HEK293 (cell line): ENCODE measurements around the gene SNTG2.

ENCODE experiments used
- CTCF ChIA-PET: fragments of 350-600 bp; formaldehyde crosslinking; extraction: SDS; loops from one replicate; lab custom pipeline; 2021; ENCODE audit warnings: antibody characterized with exemption; lab: Yijun Ruan, JAX
- POLR2A ChIA-PET: fragments of 300-600 bp; formaldehyde crosslinking; extraction: SDS; loops from one replicate; lab custom pipeline; 2020; ENCODE audit warnings: antibody characterized with exemption, inconsistent platforms; lab: Yijun Ruan, JAX
- H3K27ac ChIP-seq: fragments of 200-500 bp; sonication (Bioruptor generic); 2 replicates; pipeline ENCODE4 v1.5.1; 2014; ENCODE audit warnings: low read depth, low read length, control low read depth, inconsistent platforms; ENCODE audit errors: extremely low read depth
- H3K36me3 ChIP-seq, 2 experiments: fragments of 200-500 bp in 1 of 2; sonication (Bioruptor generic) in 1 of 2; 1 replicate in 1 of 2; 2 replicates in 1 of 2; pipeline ENCODE4 v1.5.1; 2014 to 2017; ENCODE audit warnings: inconsistent platforms in 2 of 2, low read length in 2 of 2; ENCODE audit not compliant: control insufficient read depth in 2 of 2, insufficient read depth in 1 of 2
- H3K4me1 ChIP-seq: fragments of 200-500 bp; sonication (Bioruptor generic); 2 replicates; pipeline ENCODE4 v1.5.1; 2014; ENCODE audit warnings: mild to moderate bottlenecking, low read length, inconsistent platforms; ENCODE audit not compliant: control insufficient read depth, insufficient read depth
- H3K4me3 ChIP-seq: 2 replicates; pipeline ENCODE4 v1.5.1; 2011; ENCODE audit warnings: low read depth, mild to moderate bottlenecking, control low read depth, low read length, moderate library complexity
- H3K9me3 ChIP-seq: fragments of 200-500 bp; sonication (Bioruptor generic); 2 replicates; pipeline ENCODE4 v1.5.1; 2014; ENCODE audit warnings: low read depth, low read length, inconsistent platforms; ENCODE audit not compliant: control insufficient read depth, insufficient read depth
- ELK4 ChIP-seq: IDR thresholded peaks from 2 replicates; pipeline ENCODE4 v1.6.1; 2011; ENCODE audit warnings: mild to moderate bottlenecking, low read depth, low read length, borderline replicate concordance
- KLF8 ChIP-seq: fragments of 450-650 bp; formaldehyde crosslinking; IDR thresholded peaks from 2 replicates; pipeline ENCODE4 v1.5.1; 2016; ENCODE audit warnings: missing biosample characterization, missing genetic modification characterization
- MZF1 ChIP-seq: fragments of 450-650 bp; formaldehyde crosslinking; IDR thresholded peaks from 2 replicates; pipeline ENCODE4 v1.5.1; 2017; ENCODE audit warnings: missing biosample characterization, missing genetic modification characterization, borderline replicate concordance
- PRDM2 ChIP-seq: fragments of 450-650 bp; formaldehyde crosslinking; IDR thresholded peaks from 2 replicates; pipeline ENCODE4 v1.5.1; 2016; ENCODE audit warnings: missing biosample characterization, missing genetic modification characterization, borderline replicate concordance
- SP2 ChIP-seq: fragments of 450-650 bp; formaldehyde crosslinking; IDR thresholded peaks from 2 replicates; pipeline ENCODE4 v1.5.1; 2016; ENCODE audit warnings: missing biosample characterization, missing genetic modification characterization
- ZNF112 ChIP-seq: fragments of 450-650 bp; formaldehyde crosslinking; IDR thresholded peaks from 2 replicates; pipeline ENCODE4 v1.5.0; 2017; ENCODE audit warnings: missing biosample characterization, missing genetic modification characterization
- ZNF148 ChIP-seq: fragments of 450-650 bp; formaldehyde crosslinking; IDR thresholded peaks from 2 replicates; pipeline ENCODE4 v1.5.0; 2017; ENCODE audit warnings: missing biosample characterization, missing genetic modification characterization, borderline replicate concordance
- ZNF2 ChIP-seq: fragments of 450-650 bp; formaldehyde crosslinking; IDR thresholded peaks from 2 replicates; pipeline ENCODE4 v1.5.1; 2016; ENCODE audit warnings: missing biosample characterization, missing genetic modification characterization
- ZNF221 ChIP-seq: fragments of 450-650 bp; formaldehyde crosslinking; IDR thresholded peaks from 2 replicates; pipeline ENCODE4 v1.5.1; 2017; ENCODE audit warnings: missing biosample characterization, missing genetic modification characterization, borderline replicate concordance
- ZNF48 ChIP-seq: fragments of 450-650 bp; formaldehyde crosslinking; IDR thresholded peaks from 2 replicates; pipeline ENCODE4 v1.5.1; 2016; ENCODE audit warnings: missing biosample characterization, missing genetic modification characterization
- ZNF544 ChIP-seq: fragments of 450-650 bp; formaldehyde crosslinking; IDR thresholded peaks from 2 replicates; pipeline ENCODE4 v1.5.0; 2017; ENCODE audit warnings: missing biosample characterization, missing genetic modification characterization
- ZNF555 ChIP-seq: fragments of 450-650 bp; formaldehyde crosslinking; conservative IDR thresholded peaks from 2 replicates; pipeline ENCODE4 v1.5.1; 2017; ENCODE audit warnings: missing biosample characterization, mild to moderate bottlenecking, missing genetic modification characterization, inconsistent platforms
- ZNF580 ChIP-seq: fragments of 450-650 bp; formaldehyde crosslinking; IDR thresholded peaks from 2 replicates; pipeline ENCODE4 v1.5.1; 2016; ENCODE audit warnings: missing biosample characterization, missing genetic modification characterization
- ZNF664 ChIP-seq: fragments of 450-650 bp; formaldehyde crosslinking; IDR thresholded peaks from 2 replicates; pipeline ENCODE4 v1.5.1; 2016; ENCODE audit warnings: missing biosample characterization, missing genetic modification characterization
- ZNF704 ChIP-seq: fragments of 450-650 bp; formaldehyde crosslinking; IDR thresholded peaks from 2 replicates; pipeline ENCODE4 v1.5.1; 2016; ENCODE audit warnings: missing biosample characterization, missing genetic modification characterization

Gene SNTG2

GRCh38 chr2:1301056-1301455 lies 350.4 kb downstream of the SNTG2 start:
- H3K9me3 ChIP-seq: no peaks in the 10 kb centered on the region
- ChIA-PET CTCF (no interaction called here), POLR2A (no interaction called here)
- H3K36me3 ChIP-seq: no peaks in the 10 kb centered on the region
- TF ChIP-seq ELK4 (no peak), ZNF112 (tag by site-specific recombination) (no peak), ZNF544 (tag by site-specific recombination) (no peak), KLF8 (tag by site-specific recombination) (no peak), MZF1 (tag by site-specific recombination) (no peak), ZNF664 (tag by site-specific recombination) (no peak), SP2 (tag by site-specific recombination) (no peak), ZNF2 (no peak), ZNF48 (tag by site-specific recombination) (no peak), PRDM2 (tag by site-specific recombination) (no peak), ZNF221 (no peak), ZNF580 (tag by site-specific recombination) (no peak), ZNF704 (tag by site-specific recombination) (no peak), ZNF148 (tag by site-specific recombination) (no peak), ZNF555 (no peak)
- H3K4me3 ChIP-seq: no peak overlapping the region
- no peaks in the 10 kb centered on the region for H3K4me1 ChIP-seq
- no peak overlapping the region for H3K27ac ChIP-seq
